RWPE2 (cell line): ENCODE results near the gene PHKG2.

Experiments
- ATAC-seq: fragments of 200-7000 bp; cut with Tn5 transposase; 3 replicates; pipeline ENCODE4 v1.9.1; 2021; ENCODE audit warnings: low read depth
- DNase-seq: peaks from one replicate; pipeline ENCODE4 v3.0.0-alpha.2; 2020; ENCODE audit warnings: low spot score
- H3K27ac ChIP-seq: fragments of 450-650 bp; 2 replicates; pipeline ENCODE4 v1.5.1; 2017; ENCODE audit warnings: mild to moderate bottlenecking; ENCODE audit not compliant: poor library complexity, severe bottlenecking
- H3K27me3 ChIP-seq: fragments of 250-450 bp; sonication (Bioruptor Pico); 2 replicates; pipeline ENCODE4 v1.5.1; 2021; ENCODE audit warnings: mild to moderate bottlenecking, moderate library complexity; ENCODE audit not compliant: insufficient read depth, poor library complexity, severe bottlenecking
- H3K36me3 ChIP-seq: fragments of 250-450 bp; sonication (Bioruptor Pico); 2 replicates; pipeline ENCODE4 v1.5.1; 2020; ENCODE audit warnings: low read depth, mild to moderate bottlenecking, moderate library complexity
- H3K4me1 ChIP-seq: fragments of 250-450 bp; sonication (Bioruptor Pico); 2 replicates; pipeline ENCODE4 v1.5.1; 2021; ENCODE audit warnings: mild to moderate bottlenecking, moderate library complexity; ENCODE audit not compliant: insufficient read depth, poor library complexity, severe bottlenecking
- H3K4me3 ChIP-seq: fragments of 250-450 bp; sonication (Bioruptor Pico); 2 replicates; pipeline ENCODE4 v1.5.1; 2021; ENCODE audit warnings: mild to moderate bottlenecking, moderate library complexity; ENCODE audit not compliant: severe bottlenecking
- H3K9me3 ChIP-seq: fragments of 250-450 bp; sonication (Bioruptor Pico); 2 replicates; pipeline ENCODE4 v1.5.1; 2021; ENCODE audit warnings: mild to moderate bottlenecking, moderate library complexity; ENCODE audit not compliant: severe bottlenecking
- TF ChIP-seq, protein P1 (sequence below): fragments of 450-650 bp; IDR thresholded peaks from one replicate; pipeline ENCODE4 v1.5.1; 2017; ENCODE audit warnings: mild to moderate bottlenecking, moderate library complexity; ENCODE audit not compliant: poor library complexity, severe bottlenecking

Gene PHKG2

DNA sequence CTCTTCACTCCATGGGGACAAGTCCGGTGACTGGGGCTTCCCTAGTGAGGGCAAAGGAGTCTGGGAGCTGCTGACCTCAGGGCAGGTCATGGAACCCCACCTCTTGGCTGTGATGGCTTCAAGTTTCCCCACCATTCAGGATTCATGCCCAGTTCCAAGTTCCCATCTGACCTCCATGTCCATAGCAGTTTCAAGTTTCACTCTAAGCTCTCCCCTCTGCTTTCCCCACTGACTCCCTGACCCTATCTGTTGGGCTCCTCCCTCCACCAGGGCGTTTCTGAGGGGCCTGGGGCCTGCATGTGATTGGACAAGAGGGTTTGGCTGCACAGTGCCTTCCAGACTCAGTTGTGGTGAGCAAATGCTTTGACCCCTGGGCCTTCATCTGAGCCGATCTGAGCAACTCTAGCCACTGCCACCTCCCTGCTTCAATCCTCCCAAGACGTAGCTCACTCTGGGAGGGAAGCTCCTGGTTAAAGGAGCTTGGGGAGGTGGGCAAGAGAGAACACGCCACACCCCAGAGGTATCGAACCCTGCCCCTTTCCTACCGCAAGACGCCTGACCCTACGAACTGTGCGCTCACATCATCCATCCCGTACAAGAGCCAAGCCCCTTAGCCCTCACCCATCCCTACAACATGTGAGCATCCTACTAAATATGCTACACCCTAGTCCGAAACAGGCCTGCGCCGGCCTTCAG is 30.5 kb downstream of the PHKG2 start:
- no peak for DNase-seq

DNA sequence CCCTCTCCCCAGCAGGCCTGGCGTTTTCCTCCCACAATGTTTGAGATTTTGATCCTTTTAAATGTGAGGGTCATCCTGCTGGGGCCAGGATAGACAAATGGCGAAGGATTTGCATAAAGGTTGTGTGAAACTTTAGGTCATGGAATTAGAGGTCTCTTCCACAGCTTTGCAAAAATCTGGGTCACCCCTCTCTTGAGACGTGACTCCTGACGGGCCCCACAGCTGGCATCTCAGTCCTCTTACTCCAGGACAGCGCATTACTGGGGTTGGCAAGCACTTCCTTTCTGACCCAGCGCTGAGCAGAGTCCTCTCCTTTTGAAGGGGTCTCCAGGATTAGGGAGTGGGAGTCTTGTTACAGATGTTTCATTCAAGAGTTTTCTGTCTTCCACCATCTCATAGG is 31.4 kb downstream of the PHKG2 start:
- Histone ChIP-seq H3K4me1 (peaks cover 5% of the 10 kb centered on the region), H3K36me3 (peaks cover 20% of the 10 kb centered on the region), H3K27ac (no peak overlapping the region), H3K4me3 (no peak overlapping the region), H3K27me3 (no peaks in the 10 kb centered on the region), H3K9me3 (no peaks in the 10 kb centered on the region)
- DNase-seq (no peak), ATAC-seq (no peak)
- TF ChIP-seq, protein P1, sequence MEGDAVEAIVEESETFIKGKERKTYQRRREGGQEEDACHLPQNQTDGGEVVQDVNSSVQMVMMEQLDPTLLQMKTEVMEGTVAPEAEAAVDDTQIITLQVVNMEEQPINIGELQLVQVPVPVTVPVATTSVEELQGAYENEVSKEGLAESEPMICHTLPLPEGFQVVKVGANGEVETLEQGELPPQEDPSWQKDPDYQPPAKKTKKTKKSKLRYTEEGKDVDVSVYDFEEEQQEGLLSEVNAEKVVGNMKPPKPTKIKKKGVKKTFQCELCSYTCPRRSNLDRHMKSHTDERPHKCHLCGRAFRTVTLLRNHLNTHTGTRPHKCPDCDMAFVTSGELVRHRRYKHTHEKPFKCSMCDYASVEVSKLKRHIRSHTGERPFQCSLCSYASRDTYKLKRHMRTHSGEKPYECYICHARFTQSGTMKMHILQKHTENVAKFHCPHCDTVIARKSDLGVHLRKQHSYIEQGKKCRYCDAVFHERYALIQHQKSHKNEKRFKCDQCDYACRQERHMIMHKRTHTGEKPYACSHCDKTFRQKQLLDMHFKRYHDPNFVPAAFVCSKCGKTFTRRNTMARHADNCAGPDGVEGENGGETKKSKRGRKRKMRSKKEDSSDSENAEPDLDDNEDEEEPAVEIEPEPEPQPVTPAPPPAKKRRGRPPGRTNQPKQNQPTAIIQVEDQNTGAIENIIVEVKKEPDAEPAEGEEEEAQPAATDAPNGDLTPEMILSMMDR = no peak

More for the DNA sequence above, 30.5 kb downstream of the PHKG2 start:
- Histone ChIP-seq H3K9me3 (no peaks in the 10 kb centered on the region), H3K27ac (no peak overlapping the region), H3K4me3 (no peak overlapping the region), H3K36me3 (peaks cover 20% of the 10 kb centered on the region), H3K27me3 (no peaks in the 10 kb centered on the region), H3K4me1 (peaks cover 5% of the 10 kb centered on the region)
- ATAC-seq = no peak
- TF ChIP-seq, protein P1 = no peak

DNA sequence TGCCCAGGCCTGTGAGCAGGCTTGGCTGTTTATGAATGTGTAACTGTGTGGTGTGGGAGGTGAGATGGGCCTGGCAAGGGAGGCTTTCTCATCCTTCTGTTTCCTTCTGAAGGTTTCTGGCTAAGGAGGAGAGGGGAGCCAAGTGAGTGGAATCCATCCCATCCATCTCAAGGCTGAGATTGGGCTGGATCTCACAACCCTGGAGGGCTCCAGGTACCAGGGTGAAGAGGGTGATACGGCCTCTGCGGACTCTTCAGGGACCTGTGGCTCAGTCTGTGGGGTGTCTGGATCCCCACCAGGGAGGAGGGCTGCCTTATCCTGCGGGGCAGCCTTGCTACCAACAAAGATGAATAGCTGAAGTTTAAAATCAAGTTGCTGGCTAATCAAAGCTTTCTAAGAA is 31.8 kb downstream of the PHKG2 start:
- TF ChIP-seq, protein P1 = no peak
- no peak for ATAC-seq
- H3K27me3 ChIP-seq = no peaks in the 10 kb centered on the region
- H3K36me3 ChIP-seq = peaks cover 20% of the 10 kb centered on the region
- no peaks in the 10 kb centered on the region for H3K9me3 ChIP-seq
- no peak overlapping the region for H3K4me3 ChIP-seq
- peaks cover 5% of the 10 kb centered on the region for H3K4me1 ChIP-seq
- no peak overlapping the region for H3K27ac ChIP-seq
- no peak for DNase-seq

DNA sequence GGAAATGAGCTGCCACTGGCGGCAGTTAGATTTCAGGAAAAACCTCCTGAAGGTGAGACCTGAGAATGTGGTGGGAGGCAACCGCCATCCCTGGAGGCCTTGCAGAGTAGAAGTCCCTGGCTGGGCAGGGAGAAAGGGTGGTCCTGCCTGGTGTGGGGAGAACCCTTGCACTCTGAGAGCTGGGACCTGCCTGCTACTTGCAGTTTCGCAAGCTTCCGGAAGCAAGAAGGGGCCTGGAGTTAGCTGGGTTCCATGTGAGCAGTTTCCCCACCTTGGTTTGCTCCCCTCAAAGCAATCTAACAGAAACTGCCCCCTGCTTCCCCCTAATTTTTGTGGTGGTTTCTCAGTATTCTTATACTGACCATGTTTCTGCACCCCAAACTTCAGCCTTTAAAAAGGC is 32.3 kb downstream of the PHKG2 start:
- no peak for ATAC-seq
- Histone ChIP-seq H3K36me3 (peaks cover 20% of the 10 kb centered on the region), H3K4me3 (no peak overlapping the region), H3K9me3 (no peaks in the 10 kb centered on the region), H3K27ac (no peak overlapping the region), H3K27me3 (no peaks in the 10 kb centered on the region), H3K4me1 (peaks cover 5% of the 10 kb centered on the region)
- TF ChIP-seq, protein P1 = no peak
- DNase-seq = no peak
